ENCODE results near the gene TPPP.
"Not testable (repeated sequence)": the region's sequence is repeated elsewhere in the genome, so short reads cannot be mapped to it uniquely, and the experiment has no call there.

DNA sequence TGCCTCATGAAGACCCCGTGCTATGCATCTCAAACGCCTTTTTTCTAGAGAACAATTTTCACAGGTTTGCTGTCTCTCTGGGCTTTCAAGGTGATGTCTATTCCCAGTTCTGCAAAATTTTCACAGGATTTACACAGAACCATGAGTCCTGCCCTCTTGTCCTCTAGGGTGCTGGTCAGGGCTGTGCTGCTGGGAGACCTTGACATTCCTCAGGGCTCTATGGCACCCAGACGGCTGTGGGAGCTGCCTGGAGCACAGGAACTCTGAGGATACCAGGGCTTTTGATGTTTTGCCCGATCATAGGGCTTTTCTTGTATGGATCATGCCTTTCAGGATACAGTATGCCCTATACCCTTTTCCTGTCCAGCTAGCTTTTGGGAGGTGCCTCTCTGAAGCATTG is 22.5 kb upstream of the TPPP start:
- TF ChIP-seq, protein P1, sequence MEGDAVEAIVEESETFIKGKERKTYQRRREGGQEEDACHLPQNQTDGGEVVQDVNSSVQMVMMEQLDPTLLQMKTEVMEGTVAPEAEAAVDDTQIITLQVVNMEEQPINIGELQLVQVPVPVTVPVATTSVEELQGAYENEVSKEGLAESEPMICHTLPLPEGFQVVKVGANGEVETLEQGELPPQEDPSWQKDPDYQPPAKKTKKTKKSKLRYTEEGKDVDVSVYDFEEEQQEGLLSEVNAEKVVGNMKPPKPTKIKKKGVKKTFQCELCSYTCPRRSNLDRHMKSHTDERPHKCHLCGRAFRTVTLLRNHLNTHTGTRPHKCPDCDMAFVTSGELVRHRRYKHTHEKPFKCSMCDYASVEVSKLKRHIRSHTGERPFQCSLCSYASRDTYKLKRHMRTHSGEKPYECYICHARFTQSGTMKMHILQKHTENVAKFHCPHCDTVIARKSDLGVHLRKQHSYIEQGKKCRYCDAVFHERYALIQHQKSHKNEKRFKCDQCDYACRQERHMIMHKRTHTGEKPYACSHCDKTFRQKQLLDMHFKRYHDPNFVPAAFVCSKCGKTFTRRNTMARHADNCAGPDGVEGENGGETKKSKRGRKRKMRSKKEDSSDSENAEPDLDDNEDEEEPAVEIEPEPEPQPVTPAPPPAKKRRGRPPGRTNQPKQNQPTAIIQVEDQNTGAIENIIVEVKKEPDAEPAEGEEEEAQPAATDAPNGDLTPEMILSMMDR (IDR thresholded peaks at IDR 0.05 in 4 of 5, conservative IDR thresholded peaks at IDR 0.05 in 1 of 5): not testable (repeated sequence)
- TF ChIP-seq POLR2A (IDR thresholded peaks at IDR 0.05): not testable (repeated sequence)

All from gastrocnemius medialis (tissue), 4 donors.